Calu3 (cell line): ENCODE measurements around the gene PRELID1. TPM values are rescaled to one million over a fixed set of nuclear protein-coding genes. Genes with fewer than 3 reads are reported as not detected.

Experiments used
- BruUV-seq: library from RNA; stranded (reverse); fragments of 400-500 nt; replicated peaks from 2 replicates; lab custom pipeline; 2021; lab: Mats Ljungman, UMichigan
- CTCF ChIA-PET: fragments of 300-600 bp; sonication (Branson Sonifier 250); formaldehyde crosslinking; loops from one replicate; lab custom pipeline; 2022; ENCODE audit warnings: antibody characterized with exemption; lab: Charles Lee
- DNase-seq: peaks from one replicate; pipeline ENCODE4 v3.0.0; 2022
- H3K27ac Mint-ChIP-seq: one replicate; pipeline ENCODE4 v1.8.0; 2022; ENCODE audit warnings: mixed read lengths; ENCODE audit not compliant: unreplicated experiment
- H3K27me3 Mint-ChIP-seq: one replicate; pipeline ENCODE4 v1.8.0; 2022; ENCODE audit warnings: mixed read lengths; ENCODE audit not compliant: unreplicated experiment
- H3K36me3 Mint-ChIP-seq: one replicate; pipeline ENCODE4 v1.8.0; 2022; ENCODE audit warnings: mild to moderate bottlenecking, moderate library complexity, mixed read lengths; ENCODE audit not compliant: insufficient read depth, unreplicated experiment
- H3K4me1 Mint-ChIP-seq: one replicate; pipeline ENCODE4 v1.8.0; 2022; ENCODE audit warnings: mild to moderate bottlenecking, low read depth, mixed read lengths; ENCODE audit not compliant: unreplicated experiment
- H3K4me3 Mint-ChIP-seq: one replicate; pipeline ENCODE4 v1.8.0; 2022; ENCODE audit warnings: mild to moderate bottlenecking, low read depth, moderate library complexity, mixed read lengths; ENCODE audit not compliant: unreplicated experiment
- H3K9me3 Mint-ChIP-seq: one replicate; pipeline ENCODE4 v1.8.0; 2022; ENCODE audit warnings: low read depth, mixed read lengths; ENCODE audit not compliant: unreplicated experiment
- CTCF ChIP-seq: fragments of 200-600 bp; IDR thresholded peaks from one replicate; pipeline ENCODE4 v1.8.0; 2022; ENCODE audit warnings: antibody characterized with exemption; ENCODE audit not compliant: unreplicated experiment
- intact Hi-C: fragments of 100-400 bp; cut with micrococcal nuclease; formaldehyde crosslinking; loops from one replicate; pipeline ENCODE4 v1.10.0; 2022; ENCODE audit not compliant: unreplicated experiment
- total RNA-seq: library from RNA; stranded (reverse); gene quantifications from 2 replicates; pipeline ENCODE4 v1.2.3, GENCODE V29; 2022

PRELID1 gene
- total RNA-seq, 1 experiment from 2014 or later: 217 TPM

DNA sequence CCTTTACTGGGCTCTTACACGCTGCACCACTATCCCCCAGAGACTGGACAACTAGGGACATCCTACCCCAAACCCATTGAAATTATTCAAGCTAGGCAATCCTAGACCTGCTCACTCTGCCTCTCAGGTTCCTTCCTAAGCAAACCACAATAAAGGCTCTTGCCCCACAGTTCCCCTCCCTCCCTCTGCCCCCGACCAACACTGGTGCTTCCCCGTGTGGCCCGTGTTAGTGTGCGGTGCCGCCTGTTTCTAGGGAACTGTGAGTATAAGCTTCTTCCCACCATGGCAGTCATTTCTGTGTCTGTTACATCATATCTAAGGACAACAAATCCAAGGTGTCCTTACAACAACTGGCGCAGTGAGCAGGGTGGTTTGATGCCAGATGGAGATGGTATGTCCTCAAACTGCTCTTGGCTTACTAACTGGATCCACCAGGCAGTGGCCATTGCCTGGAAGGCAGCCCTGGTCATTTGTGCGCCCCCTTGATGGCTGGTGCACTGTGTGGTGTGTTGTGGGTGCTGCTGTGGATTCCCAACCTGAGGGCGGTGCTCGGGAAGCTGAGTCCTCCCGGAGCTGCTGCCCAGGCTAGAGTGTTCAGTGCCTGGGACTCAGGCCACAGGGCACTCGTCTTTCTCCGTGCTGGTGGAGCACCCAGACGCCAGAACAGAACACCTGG lies 16.5 kb downstream of the PRELID1 start:
- intact Hi-C loops: loop anchor here (2.0 to 5.0 kb wide), 2 partner anchors 32 to 71 kb away; partner anchors contain the start of gene LMAN2
- Mint-ChIP-seq H3K27me3 (no peaks in the 10 kb centered on the region), H3K4me3 (no peak overlapping the region), H3K4me1 (peaks cover 41% of the 10 kb centered on the region), H3K36me3 (peaks cover 37% of the 10 kb centered on the region), H3K9me3 (no peaks in the 10 kb centered on the region), H3K27ac (no peak overlapping the region)
- CTCF ChIA-PET: no interaction called here
- TF ChIP-seq CTCF: no peak
- no TSS peak for BruUV-seq
- DNase-seq: no peak

- intact Hi-C loops: no loop called here
- H3K36me3 Mint-ChIP-seq: peaks cover 44% of the 10 kb centered on the region
- no peaks in the 10 kb centered on the region for H3K27me3 Mint-ChIP-seq
- H3K9me3 Mint-ChIP-seq: no peaks in the 10 kb centered on the region
- H3K27ac Mint-ChIP-seq: no peak overlapping the region
- CTCF ChIA-PET: no interaction called here
- BruUV-seq: no TSS peak
- DNase-seq: no peak
- TF ChIP-seq CTCF: no peak
- H3K4me3 Mint-ChIP-seq: no peak overlapping the region
- H3K4me1 Mint-ChIP-seq: peaks cover 47% of the 10 kb centered on the region
Measured at GRCh38 chr5:177320879-177321278, 17.3 kb downstream of the PRELID1 start.

DNA sequence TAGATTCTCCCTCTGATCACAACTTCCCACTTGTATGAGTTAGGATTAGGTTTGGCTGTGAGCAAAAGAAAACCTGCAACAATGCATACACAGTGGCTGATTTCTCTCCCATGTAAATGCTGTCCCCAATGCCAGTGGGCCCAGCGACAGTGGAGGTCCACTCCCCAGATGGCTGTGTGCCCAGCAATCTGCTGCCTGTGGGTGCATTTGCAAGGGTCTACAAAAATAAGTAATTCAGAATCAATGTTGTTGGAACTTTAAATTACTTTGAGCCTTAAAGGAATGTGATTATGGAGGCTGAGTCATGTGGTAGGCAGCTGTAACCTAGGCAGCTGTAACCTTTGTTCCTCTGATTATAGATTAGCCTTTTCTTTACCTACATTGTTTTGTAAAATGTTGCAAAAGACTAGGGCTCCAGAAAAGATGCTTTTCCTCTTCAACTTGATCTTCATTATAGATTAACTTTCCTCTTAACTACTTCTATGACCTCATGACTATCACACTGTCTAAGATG lies 22.3 kb downstream of the PRELID1 start:
- Mint-ChIP-seq H3K4me1 (peaks cover 52% of the 10 kb centered on the region), H3K4me3 (peak overlapping the region; percentile 46), H3K27ac (peak overlapping the region; percentile 55), H3K27me3 (no peaks in the 10 kb centered on the region), H3K36me3 (peaks cover 70% of the 10 kb centered on the region), H3K9me3 (no peaks in the 10 kb centered on the region)
- intact Hi-C loops: no loop called here
- CTCF ChIA-PET: interaction anchor here (0.7 to 1.5 kb wide), 4 partner anchors 10 to 63 kb away, joined by 3 to 16 read pairs (median 3); partner anchors contain the start of gene LMAN2
- TF ChIP-seq CTCF: no peak
- peak; percentile 44 for DNase-seq
- BruUV-seq: no TSS peak

- H3K4me1 Mint-ChIP-seq: peaks cover 48% of the 10 kb centered on the region
- peak; percentile 23 for TF ChIP-seq CTCF
- H3K4me3 Mint-ChIP-seq: peak overlapping the region; percentile 42
- H3K27ac Mint-ChIP-seq: peak overlapping the region; percentile 87
- H3K27me3 Mint-ChIP-seq: no peaks in the 10 kb centered on the region
- H3K36me3 Mint-ChIP-seq: peaks cover 78% of the 10 kb centered on the region
- CTCF ChIA-PET: interaction anchor here (0.5 to 1.5 kb wide), 8 partner anchors 17 to 99 kb away, joined by 3 to 6 read pairs (median 3); partner anchors contain the start of gene LMAN2
- intact Hi-C loops: no loop called here
- peak; percentile 47 for DNase-seq
- no TSS peak for BruUV-seq
- no peaks in the 10 kb centered on the region for H3K9me3 Mint-ChIP-seq
Measured at GRCh38 chr5:177327539-177328522, 24.2 kb downstream of the PRELID1 start.
